GM21381 (cell line): ENCODE results near the gene OR52W1.
A peak's percentile ranks its signal among the peaks of the same experiment; 100 is the strongest.
"Not testable (repeated sequence)": the region's sequence is repeated elsewhere in the genome, so short reads cannot be mapped to it uniquely, and the experiment has no call there.

Experiments
- ATAC-seq: cut with Tn5 transposase; IDR thresholded peaks from one replicate; pipeline ENCODE4 v1.9.1; 2021; ENCODE audit warnings: mild to moderate bottlenecking, moderate library complexity; ENCODE audit not compliant: unreplicated experiment

Gene OR52W1

GRCh38 chr11:6216501-6216900, 17.5 kb downstream of the OR52W1 start:
- ATAC-seq: no peak

GRCh38 chr11:6217722-6218121, 18.7 kb downstream of the OR52W1 start:
- ATAC-seq: no peak

GRCh38 chr11:6219359-6219758, 20.3 kb downstream of the OR52W1 start:
- no peak for ATAC-seq

- ATAC-seq: no peak
Observed at GRCh38 chr11:6223854-6224253, 24.8 kb downstream of the OR52W1 start.

GRCh38 chr11:6224421-6224820, 25.4 kb downstream of the OR52W1 start:
- no peak for ATAC-seq

GRCh38 chr11:6225024-6225423, 26.0 kb downstream of the OR52W1 start:
- no peak for ATAC-seq

GRCh38 chr11:6225896-6226295, 26.9 kb downstream of the OR52W1 start:
- no peak for ATAC-seq

- peak; percentile 56 for ATAC-seq
Observed at GRCh38 chr11:6228520-6228919, 29.5 kb downstream of the OR52W1 start.

GRCh38 chr11:6229911-6230310, 30.9 kb downstream of the OR52W1 start:
- no peak for ATAC-seq

- ATAC-seq: no peak
Observed at GRCh38 chr11:6232899-6233298, 33.9 kb downstream of the OR52W1 start.

GRCh38 chr11:6233984-6234386, 35.0 kb downstream of the OR52W1 start:
- ATAC-seq: no peak

- peak; percentile 93 for ATAC-seq
Observed at GRCh38 chr11:6234387-6235107, 35.5 kb downstream of the OR52W1 start, which contains the start of gene FHIP1B. Gene FHIP1B, minus strand, starts transcription at chr11:6234636. Its CDS starts 10,120 bp downstream, at chr11:6224516.

- ATAC-seq: no peak
Observed at GRCh38 chr11:6237266-6237665, 38.2 kb downstream of the OR52W1 start.

- ATAC-seq: no peak
Observed at GRCh38 chr11:6237761-6238302, 38.8 kb downstream of the OR52W1 start.

GRCh38 chr11:6238902-6239301, 39.9 kb downstream of the OR52W1 start, which contains the start of gene CNGA4:
Gene CNGA4, plus strand, starts transcription at chr11:6239089. Its CDS starts 118 bp downstream, at chr11:6239207.
- ATAC-seq: no peak

- no peak for ATAC-seq
Observed at GRCh38 chr11:6240139-6240538, 41.1 kb downstream of the OR52W1 start.

GRCh38 chr11:6240781-6241180, 41.8 kb downstream of the OR52W1 start:
- ATAC-seq: no peak

- no peak for ATAC-seq
Observed at GRCh38 chr11:6241316-6241715, 42.3 kb downstream of the OR52W1 start.

GRCh38 chr11:6245536-6245935, 46.5 kb downstream of the OR52W1 start:
- no peak for ATAC-seq

GRCh38 chr11:6248248-6248647, 49.2 kb downstream of the OR52W1 start:
- ATAC-seq: no peak

- not testable (repeated sequence) for ATAC-seq
Observed at GRCh38 chr11:6248897-6249296, 49.9 kb downstream of the OR52W1 start.
